T-helper 1 cell treated with Interleukin-12 subunit alpha and Interleukin-12 subunit beta and Interleukin-4 antibody, amounts not matched to agents 30 μg/mL and 1 μg/mL, for 36 hours (primary cell): ENCODE results near the gene PRKAG2.
"Not testable (repeated sequence)": the region's sequence is repeated elsewhere in the genome, so short reads cannot be mapped to it uniquely, and the experiment has no call there.

Source experiments
- H3K27ac Mint-ChIP-seq: one replicate; pipeline ENCODE4 v1.8.0; 2021; ENCODE audit warnings: mild to moderate bottlenecking, mixed read lengths
- H3K27me3 Mint-ChIP-seq: one replicate; pipeline ENCODE4 v1.8.0; 2021; ENCODE audit warnings: low read depth, mixed read lengths
- H3K36me3 Mint-ChIP-seq: one replicate; pipeline ENCODE4 v1.8.0; 2021; ENCODE audit warnings: low read depth, mixed read lengths
- H3K4me1 Mint-ChIP-seq: one replicate; pipeline ENCODE4 v1.8.0; 2021; ENCODE audit warnings: low read depth, mixed read lengths
- H3K4me3 Mint-ChIP-seq: one replicate; pipeline ENCODE4 v1.8.0; 2021; ENCODE audit warnings: mild to moderate bottlenecking, moderate library complexity, mixed read lengths
- H3K9me3 Mint-ChIP-seq: one replicate; pipeline ENCODE4 v1.8.0; 2021; ENCODE audit warnings: mixed read lengths

Gene PRKAG2

GRCh38 chr7:151573046-151573445 lies 303.9 kb downstream of the PRKAG2 start:
- not testable (repeated sequence) for H3K36me3 Mint-ChIP-seq, H3K4me3 Mint-ChIP-seq, H3K4me1 Mint-ChIP-seq, H3K27me3 Mint-ChIP-seq, H3K27ac Mint-ChIP-seq, H3K9me3 Mint-ChIP-seq

GRCh38 chr7:151572136-151572535 lies 304.8 kb downstream of the PRKAG2 start:
- Mint-ChIP-seq H3K4me3 (no peak overlapping the region), H3K4me1 (no peaks in the 10 kb centered on the region), H3K27ac (no peak overlapping the region), H3K9me3 (no peaks in the 10 kb centered on the region), H3K36me3 (no peaks in the 10 kb centered on the region), H3K27me3 (no peaks in the 10 kb centered on the region)

DNA sequence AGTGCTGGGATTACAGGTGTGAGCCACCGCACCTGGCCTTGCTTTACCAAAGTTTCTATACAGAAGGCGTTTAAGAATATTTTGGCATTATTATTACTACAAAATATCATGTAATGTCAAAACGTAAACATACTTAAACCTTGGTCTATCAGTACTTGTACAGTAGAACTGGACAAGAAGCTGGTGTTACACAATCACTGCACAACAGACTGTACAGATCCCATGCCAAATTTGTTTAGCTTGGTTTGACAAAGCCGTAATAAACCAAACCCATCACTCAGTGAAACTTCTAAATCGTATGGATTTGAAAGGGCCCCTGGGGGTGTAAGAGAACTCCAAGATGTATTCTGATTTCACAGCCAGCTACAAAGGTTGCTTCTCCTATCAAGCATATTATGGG lies 305.4 kb downstream of the PRKAG2 start:
- Mint-ChIP-seq H3K4me3 (no peak overlapping the region), H3K36me3 (no peaks in the 10 kb centered on the region), H3K9me3 (no peaks in the 10 kb centered on the region), H3K27me3 (no peaks in the 10 kb centered on the region), H3K27ac (no peak overlapping the region), H3K4me1 (no peaks in the 10 kb centered on the region)

DNA sequence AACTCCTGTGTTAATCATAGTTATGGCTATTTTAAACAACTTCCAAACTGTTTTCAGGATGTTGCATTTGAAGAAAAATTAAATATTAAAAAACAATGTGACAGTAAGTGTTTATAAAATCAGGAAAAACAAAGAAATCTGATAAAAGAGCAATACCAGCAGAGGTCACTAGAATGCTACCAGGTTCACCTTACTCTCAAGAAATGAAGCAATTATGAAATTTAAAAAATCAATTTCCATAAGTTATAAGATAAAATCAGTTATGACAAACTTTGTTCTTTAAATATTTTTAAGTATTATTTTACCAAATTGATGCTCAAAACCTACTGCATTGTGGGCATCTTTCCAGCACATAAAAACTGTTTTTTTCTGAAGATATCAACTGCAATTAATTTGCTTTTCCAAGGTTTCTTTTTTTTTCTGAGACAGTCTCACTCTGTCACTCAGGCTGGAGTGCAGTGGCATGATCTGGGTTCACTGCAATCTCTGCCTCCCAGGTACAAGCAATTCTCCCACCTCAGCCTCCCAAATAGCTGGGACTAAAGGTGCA lies 306.5 kb downstream of the PRKAG2 start:
- H3K36me3 Mint-ChIP-seq = no peaks in the 10 kb centered on the region
- H3K4me1 Mint-ChIP-seq = no peaks in the 10 kb centered on the region
- no peaks in the 10 kb centered on the region for H3K27me3 Mint-ChIP-seq
- H3K4me3 Mint-ChIP-seq = no peak overlapping the region
- H3K27ac Mint-ChIP-seq = no peak overlapping the region
- no peaks in the 10 kb centered on the region for H3K9me3 Mint-ChIP-seq

- Mint-ChIP-seq H3K4me1 (no peaks in the 10 kb centered on the region), H3K27me3 (no peaks in the 10 kb centered on the region), H3K27ac (no peak overlapping the region), H3K36me3 (no peaks in the 10 kb centered on the region), H3K9me3 (no peaks in the 10 kb centered on the region), H3K4me3 (no peak overlapping the region)
These were observed 307.7 kb downstream of the PRKAG2 start for GRCh38 chr7:151568956-151569940.

DNA sequence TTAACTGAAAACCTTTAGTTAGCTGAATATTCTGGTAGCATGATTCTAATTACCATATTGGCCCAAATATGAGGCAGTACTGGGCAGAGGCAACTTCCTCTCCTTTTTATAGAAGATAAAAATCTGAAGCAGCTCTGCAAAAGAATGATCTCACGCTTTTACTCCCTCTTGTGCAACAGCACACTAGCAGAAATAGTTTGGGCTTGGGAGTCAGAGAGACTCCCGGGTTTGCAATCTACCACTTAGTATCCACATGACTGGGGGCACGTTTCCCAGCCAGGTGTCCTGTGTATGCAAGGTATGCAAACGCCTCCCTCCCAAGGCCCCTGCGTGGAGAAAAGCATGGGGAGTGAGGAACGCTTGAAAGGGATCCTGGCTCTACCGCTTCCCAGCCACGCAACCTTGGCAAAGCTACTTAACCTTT lies 310.0 kb downstream of the PRKAG2 start:
- H3K4me1 Mint-ChIP-seq = no peaks in the 10 kb centered on the region
- H3K9me3 Mint-ChIP-seq = no peaks in the 10 kb centered on the region
- no peaks in the 10 kb centered on the region for H3K27me3 Mint-ChIP-seq
- no peak overlapping the region for H3K27ac Mint-ChIP-seq
- no peaks in the 10 kb centered on the region for H3K36me3 Mint-ChIP-seq
- no peak overlapping the region for H3K4me3 Mint-ChIP-seq

GRCh38 chr7:151565541-151565940 lies 311.4 kb downstream of the PRKAG2 start:
- Mint-ChIP-seq H3K36me3 (peaks cover 2% of the 10 kb centered on the region), H3K27ac (no peak overlapping the region), H3K9me3 (no peaks in the 10 kb centered on the region), H3K27me3 (no peaks in the 10 kb centered on the region), H3K4me3 (no peak overlapping the region), H3K4me1 (peaks cover under 1% of the 10 kb centered on the region)

DNA sequence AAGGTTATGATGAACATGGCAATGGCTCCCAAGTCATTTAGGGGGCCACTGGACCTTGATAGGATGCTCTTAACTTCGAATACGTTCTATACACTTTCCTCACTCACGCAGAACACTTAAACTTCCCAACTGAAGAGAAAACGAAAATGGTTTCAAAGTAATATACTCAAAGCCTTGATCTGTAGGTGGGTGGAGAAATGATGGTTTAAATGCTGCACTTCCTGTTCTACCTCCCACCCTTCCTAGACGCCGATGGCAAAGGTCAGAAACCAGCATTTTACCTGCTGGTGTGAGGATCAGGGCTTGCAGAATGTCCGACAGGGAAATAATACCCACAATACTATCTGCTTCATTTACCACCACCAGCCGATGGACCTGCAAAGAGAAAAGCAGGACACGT lies 316.7 kb downstream of the PRKAG2 start:
- peaks cover 2% of the 10 kb centered on the region for H3K36me3 Mint-ChIP-seq
- H3K4me1 Mint-ChIP-seq = peaks cover 9% of the 10 kb centered on the region
- no peaks in the 10 kb centered on the region for H3K9me3 Mint-ChIP-seq
- no peaks in the 10 kb centered on the region for H3K27me3 Mint-ChIP-seq
- no peak overlapping the region for H3K4me3 Mint-ChIP-seq
- H3K27ac Mint-ChIP-seq = peak overlapping the region; percentile 1

DNA sequence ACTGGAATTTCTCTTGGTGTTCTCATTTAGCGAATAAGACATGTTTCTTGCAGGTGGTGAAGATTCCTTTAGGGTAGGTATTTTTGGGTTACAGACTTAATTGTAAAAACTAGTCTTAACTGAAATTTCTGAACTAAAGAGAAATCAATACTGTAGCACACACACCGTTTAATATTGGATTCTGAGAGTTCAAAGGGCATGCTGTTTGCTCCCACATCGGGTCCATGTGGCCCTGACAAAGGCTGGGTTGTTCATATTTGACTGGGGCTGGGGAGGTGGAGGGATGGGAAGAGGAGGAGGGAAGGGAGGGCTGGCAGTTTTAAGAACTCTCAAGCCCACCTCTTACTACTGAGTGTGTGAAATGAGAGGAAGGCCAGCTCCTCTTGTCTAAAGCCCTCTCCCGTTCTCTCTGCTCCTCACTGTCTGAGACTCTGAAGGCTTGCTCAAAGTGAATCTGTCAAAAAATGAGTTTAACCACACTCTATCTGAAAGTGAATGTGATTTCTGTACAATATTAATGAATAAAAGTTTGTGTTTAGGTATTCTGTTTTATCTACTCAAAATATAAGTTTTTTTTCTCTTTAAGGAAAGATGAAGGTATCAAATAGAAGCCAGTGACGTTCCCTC lies 317.2 kb downstream of the PRKAG2 start:
- H3K4me1 Mint-ChIP-seq = peaks cover 9% of the 10 kb centered on the region
- H3K27ac Mint-ChIP-seq = peak overlapping the region; percentile 1
- H3K27me3 Mint-ChIP-seq = no peaks in the 10 kb centered on the region
- H3K9me3 Mint-ChIP-seq = no peaks in the 10 kb centered on the region
- H3K4me3 Mint-ChIP-seq = no peak overlapping the region
- peaks cover 2% of the 10 kb centered on the region for H3K36me3 Mint-ChIP-seq

DNA sequence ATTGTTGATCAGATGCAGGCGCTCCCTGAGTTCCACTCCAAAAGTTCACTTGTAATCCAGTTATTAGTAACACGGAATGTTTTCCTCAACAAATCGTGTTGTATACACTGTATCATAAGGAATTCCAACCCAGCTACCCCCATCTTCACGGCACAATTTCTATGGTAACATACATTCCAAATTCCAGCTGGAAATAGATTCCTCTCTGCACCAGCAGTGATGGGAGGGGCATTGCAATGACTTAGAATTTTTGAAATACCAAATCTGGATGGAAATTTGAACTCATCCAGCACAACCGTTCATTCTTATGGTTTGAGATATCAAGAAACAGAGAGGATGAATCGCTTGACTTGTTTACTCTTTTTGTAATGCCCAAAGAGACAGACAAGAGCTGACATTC lies 318.3 kb downstream of the PRKAG2 start:
- Mint-ChIP-seq H3K27ac (no peak overlapping the region), H3K36me3 (peaks cover 2% of the 10 kb centered on the region), H3K27me3 (no peaks in the 10 kb centered on the region), H3K4me3 (no peak overlapping the region), H3K9me3 (no peaks in the 10 kb centered on the region), H3K4me1 (peaks cover 9% of the 10 kb centered on the region)

GRCh38 chr7:151556592-151556991 lies 320.3 kb downstream of the PRKAG2 start:
- Mint-ChIP-seq H3K4me1 (peaks cover 12% of the 10 kb centered on the region), H3K27me3 (peaks cover 3% of the 10 kb centered on the region), H3K9me3 (no peaks in the 10 kb centered on the region), H3K36me3 (peaks cover 2% of the 10 kb centered on the region), H3K27ac (no peak overlapping the region), H3K4me3 (no peak overlapping the region)

GRCh38 chr7:151553356-151553755 lies 323.6 kb downstream of the PRKAG2 start:
- no peak overlapping the region for H3K4me3 Mint-ChIP-seq
- peaks cover 3% of the 10 kb centered on the region for H3K27me3 Mint-ChIP-seq
- H3K27ac Mint-ChIP-seq = no peak overlapping the region

GRCh38 chr7:151552352-151553028 lies 324.4 kb downstream of the PRKAG2 start:
- H3K4me3 Mint-ChIP-seq = no peak overlapping the region
- no peaks in the 10 kb centered on the region for H3K9me3 Mint-ChIP-seq
- peaks cover 3% of the 10 kb centered on the region for H3K4me1 Mint-ChIP-seq
- H3K27ac Mint-ChIP-seq = no peak overlapping the region
- no peaks in the 10 kb centered on the region for H3K36me3 Mint-ChIP-seq
- H3K27me3 Mint-ChIP-seq = peaks cover 3% of the 10 kb centered on the region

More at GRCh38 chr7:151553356-151553755, 323.6 kb downstream of the PRKAG2 start:
- Mint-ChIP-seq H3K4me1 (peaks cover 3% of the 10 kb centered on the region), H3K36me3 (no peaks in the 10 kb centered on the region), H3K9me3 (no peaks in the 10 kb centered on the region)

- Mint-ChIP-seq H3K4me1 (peaks cover 3% of the 10 kb centered on the region), H3K36me3 (no peaks in the 10 kb centered on the region), H3K4me3 (no peak overlapping the region), H3K27me3 (peaks cover 9% of the 10 kb centered on the region), H3K9me3 (no peaks in the 10 kb centered on the region), H3K27ac (no peak overlapping the region)
These were observed 325.1 kb downstream of the PRKAG2 start for GRCh38 chr7:151551820-151552219.
